OCI-LY1 (cell line): ENCODE measurements around the gene TNNI2.

Experiments used
- EZH2 ChIP-seq: fragments of 200-600 bp; sonication (generic), shearing (Covaris generic); IDR thresholded peaks from 2 replicates; pipeline ENCODE4 v1.8.0; 2017; ENCODE audit warnings: borderline replicate concordance, mixed run types, mild to moderate bottlenecking, antibody characterized with exemption, low read length, moderate library complexity, mixed read lengths
- TF ChIP-seq, protein P1 (sequence below): fragments of 200-600 bp; sonication (generic), shearing (Covaris generic); IDR thresholded peaks from 2 replicates; pipeline ENCODE4 v1.5.1; 2017; ENCODE audit warnings: mild to moderate bottlenecking, antibody characterized with exemption, low read length, moderate library complexity, mixed read lengths

DNA sequence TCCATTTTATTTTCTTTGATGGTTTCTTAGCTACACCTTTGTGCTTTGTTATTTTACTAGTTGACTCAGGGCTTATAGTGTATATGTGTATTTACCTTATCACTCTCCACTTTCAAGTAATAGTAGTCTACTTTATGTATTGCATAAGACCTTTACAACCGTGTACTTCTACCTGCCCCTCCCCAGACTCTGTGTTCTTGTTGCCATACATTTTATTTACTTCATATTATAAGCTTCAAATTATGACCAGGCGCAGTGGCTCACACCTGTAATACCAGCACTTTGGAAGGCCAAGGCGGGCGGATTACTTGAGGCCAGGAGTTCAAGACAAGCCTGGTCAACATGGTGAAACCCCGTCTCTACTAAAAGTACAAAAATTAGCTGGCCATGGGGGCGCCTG, 46.9 kb upstream of the TNNI2 start:
- TF ChIP-seq, protein P1, sequence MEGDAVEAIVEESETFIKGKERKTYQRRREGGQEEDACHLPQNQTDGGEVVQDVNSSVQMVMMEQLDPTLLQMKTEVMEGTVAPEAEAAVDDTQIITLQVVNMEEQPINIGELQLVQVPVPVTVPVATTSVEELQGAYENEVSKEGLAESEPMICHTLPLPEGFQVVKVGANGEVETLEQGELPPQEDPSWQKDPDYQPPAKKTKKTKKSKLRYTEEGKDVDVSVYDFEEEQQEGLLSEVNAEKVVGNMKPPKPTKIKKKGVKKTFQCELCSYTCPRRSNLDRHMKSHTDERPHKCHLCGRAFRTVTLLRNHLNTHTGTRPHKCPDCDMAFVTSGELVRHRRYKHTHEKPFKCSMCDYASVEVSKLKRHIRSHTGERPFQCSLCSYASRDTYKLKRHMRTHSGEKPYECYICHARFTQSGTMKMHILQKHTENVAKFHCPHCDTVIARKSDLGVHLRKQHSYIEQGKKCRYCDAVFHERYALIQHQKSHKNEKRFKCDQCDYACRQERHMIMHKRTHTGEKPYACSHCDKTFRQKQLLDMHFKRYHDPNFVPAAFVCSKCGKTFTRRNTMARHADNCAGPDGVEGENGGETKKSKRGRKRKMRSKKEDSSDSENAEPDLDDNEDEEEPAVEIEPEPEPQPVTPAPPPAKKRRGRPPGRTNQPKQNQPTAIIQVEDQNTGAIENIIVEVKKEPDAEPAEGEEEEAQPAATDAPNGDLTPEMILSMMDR: no peak
- no peak for TF ChIP-seq EZH2
